Stimulated activated naive CD8-positive, alpha-beta T cell treated with anti-CD3 and anti-CD28 coated beads, Interleukin-15, amount 100 ng/mL, for 72 hours (primary cell): ENCODE data around the gene SNX17.
"Not testable (repeated sequence)": the region's sequence is repeated elsewhere in the genome, so short reads cannot be mapped to it uniquely, and the experiment has no call there.

Experiments used
- ATAC-seq: fragments of 150-1000 bp; cut with Tn5 transposase; 2 replicates; pipeline ENCODE4 v1.10.0; 2021; ENCODE audit warnings: mild to moderate bottlenecking, moderate library complexity
- DNase-seq, 2 donors: peaks; one replicate each; pipeline ENCODE4 v3.0.0; 2021 to 2022
- H3K27ac Mint-ChIP-seq, 2 donors: one replicate each; pipeline ENCODE4 v1.8.0; 2022; ENCODE audit warnings: mild to moderate bottlenecking in 2 of 2, mixed read lengths in 2 of 2, moderate library complexity in 2 of 2
- H3K27me3 Mint-ChIP-seq: one replicate; pipeline ENCODE4 v1.8.0; 2022; ENCODE audit warnings: mixed read lengths
- H3K4me1 Mint-ChIP-seq: one replicate; pipeline ENCODE4 v1.8.0; 2022; ENCODE audit warnings: mild to moderate bottlenecking, mixed read lengths
- H3K4me3 Mint-ChIP-seq, 2 donors: one replicate each; pipeline ENCODE4 v1.8.0; 2022; ENCODE audit warnings: mild to moderate bottlenecking in 2 of 2, mixed read lengths in 2 of 2, moderate library complexity in 1 of 2
- H3K9me3 Mint-ChIP-seq, 2 donors: one replicate each; pipeline ENCODE4 v1.8.0; 2022; ENCODE audit warnings: mixed read lengths in 2 of 2

The SNX17 gene

DNA sequence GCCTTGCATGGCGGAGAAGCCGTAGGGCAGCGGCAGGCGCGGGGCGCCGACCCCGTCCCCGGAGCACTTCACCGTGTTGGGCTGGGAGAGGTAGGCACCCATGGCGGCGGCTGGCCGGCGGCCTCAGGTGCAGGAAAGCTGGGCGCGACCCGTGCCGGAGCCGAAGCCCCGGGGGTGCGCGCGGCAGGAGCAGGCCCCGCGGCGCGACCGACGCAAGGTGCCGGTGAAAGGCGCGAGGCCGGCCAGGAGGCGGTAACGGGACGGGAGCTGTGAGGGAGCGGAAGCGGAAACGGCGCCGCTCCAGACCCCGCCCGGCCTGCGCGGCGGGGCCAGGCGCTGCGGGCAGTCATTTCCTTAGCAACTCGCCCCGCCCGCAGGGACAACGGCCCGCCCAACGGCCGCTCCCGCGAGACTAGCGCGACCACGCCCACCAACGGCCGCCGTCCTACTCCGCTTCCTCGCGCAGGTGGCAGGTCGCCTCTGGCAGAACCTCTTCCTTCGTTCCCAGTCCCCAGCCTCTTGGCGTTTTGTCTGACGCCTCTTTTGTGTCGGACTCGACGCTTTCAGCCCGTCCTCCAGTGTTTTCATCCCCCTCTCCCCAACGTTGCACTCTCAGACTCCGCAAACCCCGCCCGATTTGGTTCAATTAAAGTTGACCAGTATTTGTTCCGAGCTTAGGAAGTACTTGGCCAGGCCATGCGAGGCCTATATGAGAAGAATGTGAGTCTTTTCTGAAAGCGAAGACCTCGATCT, 39.1 kb downstream of the SNX17 start, which contains the start of gene PPM1G:
Gene PPM1G (minus strand): TSS at position 271 of the 753 bp plus-strand sequence. CDS start 169 bp downstream, at position 102.
- H3K27me3 Mint-ChIP-seq = peaks cover 7% of the 10 kb centered on the region
- peak; percentile 98 for ATAC-seq

DNA sequence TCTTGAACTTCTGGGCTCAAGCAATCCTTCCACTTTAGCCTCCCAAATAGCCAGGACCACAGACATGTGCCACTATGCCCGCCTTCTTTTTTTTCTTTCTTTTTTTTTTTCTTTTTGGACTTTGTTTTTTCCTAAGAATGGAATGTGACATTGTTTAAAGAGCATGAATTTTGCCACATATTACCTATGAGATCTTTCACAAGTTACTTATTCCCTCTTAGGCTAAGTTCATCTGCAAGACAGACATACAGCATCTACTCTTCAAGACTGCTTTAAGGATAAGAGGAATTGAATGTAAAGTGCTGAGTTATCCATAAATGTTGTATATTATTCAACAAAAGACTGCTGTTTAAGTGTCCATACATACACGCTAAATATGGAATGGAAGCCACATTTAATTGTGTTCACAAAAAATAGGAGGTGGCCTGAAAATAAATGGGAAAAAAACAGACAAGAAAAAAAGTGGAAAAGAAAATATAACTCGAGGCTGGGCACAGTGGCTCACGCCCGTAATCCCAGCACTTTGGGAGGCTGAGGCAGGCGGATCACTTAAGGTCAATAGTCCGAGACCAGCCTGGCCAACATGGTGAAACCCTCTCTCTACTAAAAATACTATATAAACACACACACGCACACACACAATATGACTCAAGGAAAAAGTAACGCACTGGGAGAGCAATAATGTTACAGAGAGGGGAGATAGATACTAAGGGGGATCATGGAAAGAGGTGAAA, 42.2 kb downstream of the SNX17 start:
- H3K4me1 Mint-ChIP-seq = peaks cover 18% of the 10 kb centered on the region
- no peak for ATAC-seq
- H3K27ac Mint-ChIP-seq = no peak overlapping the region
- peaks cover 7% of the 10 kb centered on the region for H3K27me3 Mint-ChIP-seq
- no peak for DNase-seq
- peaks cover 0 to 4% of the 10 kb centered on the region in 2 donors for H3K9me3 Mint-ChIP-seq
- H3K4me3 Mint-ChIP-seq = no peak overlapping the region

More for the DNA sequence above, 39.1 kb downstream of the SNX17 start, which contains the start of gene PPM1G:
- peak; percentile 96 for DNase-seq
- peak within 1 kb of the TSS; percentile 85 to 98 for H3K4me3 Mint-ChIP-seq
- H3K27ac Mint-ChIP-seq = peak within 1 kb of the TSS; percentile 96 to 97
- H3K9me3 Mint-ChIP-seq = peaks cover 0 to 4% of the 10 kb centered on the region in 2 donors
- H3K4me1 Mint-ChIP-seq = peaks cover 42% of the 10 kb centered on the region

DNA sequence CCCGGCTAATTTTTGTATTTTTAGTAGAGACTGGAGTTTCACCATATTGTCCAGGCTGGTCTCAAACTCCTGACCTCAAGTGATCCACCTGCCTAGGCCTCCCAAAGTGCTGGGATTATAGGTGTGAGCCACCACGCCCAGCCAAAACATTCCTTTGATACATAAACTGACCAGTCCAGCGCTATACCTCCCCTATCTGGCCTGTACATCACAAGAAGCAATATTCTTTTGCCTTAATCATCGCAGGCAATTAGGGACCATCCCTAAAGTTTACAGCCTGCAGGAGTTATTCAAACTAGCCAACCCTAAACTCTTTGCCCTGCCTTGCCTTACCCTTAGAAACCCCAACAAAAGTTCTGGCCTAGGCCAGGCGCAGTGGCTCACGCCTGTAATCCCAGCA, 45.7 kb downstream of the SNX17 start:
- peaks cover 7% of the 10 kb centered on the region for H3K27me3 Mint-ChIP-seq
- ATAC-seq (no peak), DNase-seq (no peak)
- H3K9me3 Mint-ChIP-seq = peaks cover 0 to 4% of the 10 kb centered on the region in 2 donors
- H3K4me3 Mint-ChIP-seq = no peak overlapping the region
- no peaks in the 10 kb centered on the region for H3K4me1 Mint-ChIP-seq
- no peak overlapping the region for H3K27ac Mint-ChIP-seq

DNA sequence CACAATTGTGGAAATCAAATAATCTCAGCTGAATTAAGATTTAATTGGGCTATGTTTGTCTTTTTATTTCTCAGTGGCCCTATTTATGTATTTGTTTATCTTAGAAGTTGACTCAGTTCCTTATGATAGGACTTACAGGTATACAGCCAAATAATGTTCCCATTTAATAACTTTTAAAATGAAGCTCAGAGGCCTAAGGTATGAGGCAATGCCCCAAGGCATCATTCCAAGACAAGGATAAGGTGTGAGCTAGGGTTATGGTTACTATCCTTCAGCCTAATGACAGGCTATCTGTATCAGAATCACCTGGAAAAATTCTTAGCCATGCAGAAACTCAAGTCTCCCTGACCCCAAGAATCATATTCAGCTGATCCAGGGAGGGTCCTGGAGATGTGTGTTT, 50.6 kb downstream of the SNX17 start:
- no peaks in the 10 kb centered on the region for H3K9me3 Mint-ChIP-seq
- H3K27ac Mint-ChIP-seq = no peak overlapping the region
- ATAC-seq = no peak
- DNase-seq = no peak
- no peaks in the 10 kb centered on the region for H3K27me3 Mint-ChIP-seq
- H3K4me1 Mint-ChIP-seq = no peaks in the 10 kb centered on the region
- no peak overlapping the region for H3K4me3 Mint-ChIP-seq

DNA sequence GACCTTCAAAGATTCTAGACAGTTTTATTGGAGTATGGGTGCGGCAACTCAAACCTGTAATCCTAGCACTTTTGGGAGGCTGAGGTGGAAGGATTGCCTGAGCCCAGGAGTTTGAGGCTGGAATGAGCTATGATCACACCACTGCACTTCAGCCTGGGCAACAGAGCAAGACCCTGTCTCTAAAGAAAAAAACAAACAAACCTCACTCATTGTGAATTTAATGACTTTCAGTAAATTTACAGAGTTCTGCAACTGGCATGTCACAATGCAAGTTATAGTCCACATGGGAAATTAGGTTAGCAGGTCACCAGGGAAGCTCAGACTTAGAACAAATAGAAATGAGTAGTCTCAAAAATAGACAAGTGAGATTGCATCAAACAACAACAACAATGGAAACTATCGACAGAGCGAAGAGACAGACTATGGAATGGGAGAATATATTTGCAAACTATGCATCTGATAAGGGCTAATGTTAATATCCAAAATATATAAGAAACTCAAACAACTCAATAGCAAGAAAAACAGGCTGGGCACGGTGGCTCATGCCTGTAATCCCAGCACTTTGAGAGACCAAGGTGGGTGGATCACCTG, 51.3 kb downstream of the SNX17 start:
- H3K9me3 Mint-ChIP-seq = no peaks in the 10 kb centered on the region
- H3K27me3 Mint-ChIP-seq = no peaks in the 10 kb centered on the region
- H3K4me1 Mint-ChIP-seq = no peaks in the 10 kb centered on the region
- no peak overlapping the region for H3K4me3 Mint-ChIP-seq
- H3K27ac Mint-ChIP-seq = no peak overlapping the region
- DNase-seq (no peak), ATAC-seq (no peak)

DNA sequence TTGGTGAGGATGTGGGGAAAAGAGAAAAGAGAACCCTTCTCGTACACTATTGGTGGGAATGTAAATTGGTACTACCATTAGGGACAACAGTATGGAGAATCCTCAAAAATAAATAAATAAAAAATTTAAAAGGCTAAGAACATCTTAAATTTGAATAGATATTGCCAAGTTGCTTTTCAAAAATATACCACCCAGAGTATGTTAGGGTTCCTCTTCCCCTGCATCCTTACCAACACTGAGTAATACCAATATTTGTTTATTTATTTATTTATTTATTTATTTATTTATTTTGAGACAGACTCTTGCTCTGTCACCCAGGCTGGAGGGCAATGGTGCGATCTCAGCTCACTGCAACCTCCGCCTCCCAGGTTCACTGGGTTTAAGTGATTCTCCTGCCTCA, 52.5 kb downstream of the SNX17 start:
- no peak for ATAC-seq
- DNase-seq = no peak
- Mint-ChIP-seq H3K4me1 (peaks cover 6% of the 10 kb centered on the region), H3K9me3 (no peaks in the 10 kb centered on the region), H3K27me3 (no peaks in the 10 kb centered on the region), H3K27ac (no peak overlapping the region), H3K4me3 (no peak overlapping the region)

DNA sequence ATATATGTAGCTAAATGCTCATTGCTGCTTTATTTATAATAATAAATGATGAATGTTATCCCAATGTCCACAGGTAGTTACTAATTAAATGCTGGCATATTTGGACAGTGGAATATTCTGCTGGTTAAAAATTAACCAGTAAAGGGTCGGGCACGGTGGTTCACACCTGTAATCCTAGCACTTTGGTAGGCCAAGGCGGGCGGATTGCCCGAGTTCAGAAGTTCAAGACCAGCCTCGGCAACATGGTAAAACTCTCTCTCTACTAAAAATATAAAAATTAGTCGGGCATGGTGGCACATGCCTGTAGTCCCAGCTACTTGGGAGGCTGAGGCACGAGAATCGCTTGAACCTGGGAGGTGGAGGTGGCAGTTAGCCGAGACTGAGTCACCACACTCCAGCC, 54.6 kb downstream of the SNX17 start:
- H3K4me3 Mint-ChIP-seq, H3K27me3 Mint-ChIP-seq, H3K9me3 Mint-ChIP-seq, DNase-seq, H3K27ac Mint-ChIP-seq, ATAC-seq: not testable (repeated sequence)
- H3K4me1 Mint-ChIP-seq = peaks cover 17% of the 10 kb centered on the region
